Mucosa of descending colon (tissue), 3 donors: ENCODE results near the gene ROBO2. TPM values are rescaled to one million over a fixed set of nuclear protein-coding genes. Genes with fewer than 3 reads are reported as not detected.

Experiments used
- ATAC-seq: fragments of 200-7000 bp; cut with Tn5 transposase; one replicate; pipeline ENCODE4 v1.9.1; 2020; ENCODE audit warnings: mild to moderate bottlenecking, moderate library complexity
- DNase-seq, 3 donors: peaks; one replicate each; pipeline ENCODE4 v3.0.0-alpha.2; 2020
- H3K36me3 ChIP-seq: fragments of 200-600 bp; one replicate; pipeline ENCODE4 v1.8.0; 2021; ENCODE audit warnings: low read depth, mild to moderate bottlenecking
- H3K4me1 ChIP-seq: fragments of 200-600 bp; one replicate; pipeline ENCODE4 v1.8.0; 2021; ENCODE audit warnings: low read depth, mild to moderate bottlenecking
- H3K4me3 ChIP-seq: fragments of 200-600 bp; one replicate; pipeline ENCODE4 v1.8.0; 2021; ENCODE audit warnings: mild to moderate bottlenecking
- H3K9me3 ChIP-seq: fragments of 200-600 bp; one replicate; pipeline ENCODE4 v1.8.0; 2021; ENCODE audit warnings: mild to moderate bottlenecking
- CTCF ChIP-seq: fragments of 200-600 bp; IDR thresholded peaks from one replicate; pipeline ENCODE4 v1.8.0; 2022; ENCODE audit warnings: antibody characterized with exemption, mild to moderate bottlenecking
- intact Hi-C, 2 donors: fragments of 100-400 bp; cut with DNase I in 1 of 2; cut with micrococcal nuclease in 1 of 2; formaldehyde crosslinking; loops; one replicate each; pipeline versions ENCODE4 v1.11.0 to v1.11.1; 2022; cut with DNase I, micrococcal nuclease
- total RNA-seq, 3 donors: library from RNA; stranded (reverse); fragmentation: NEBNext Ultra II Directional in 2 of 3; extraction: Animal tissue kit (Norgen Biotek cat#: 25700) in 2 of 3; gene quantifications; one replicate each; pipeline versions ENCODE4 v1.2.1 to v1.2.4, GENCODE V29; 2021 to 2023
- donor health status: DM: no; HTN: no; CAD: no; lungs with moderate emphysema.
- donor health status: DM: no; HTN: no; CAD: no.
- donor health status: DM: no; HTN: yes; CAD: no.

ROBO2 gene
- total RNA-seq, 3 donors from 2014 or later, result 1.3 to 2.1 (median 1.4) TPM

- Histone ChIP-seq H3K36me3 (no peaks in the 10 kb centered on the region), H3K4me3 (no peak overlapping the region), H3K9me3 (no peaks in the 10 kb centered on the region), H3K4me1 (no peaks in the 10 kb centered on the region)
- no peak for TF ChIP-seq CTCF
- intact Hi-C loops, result no loop called here
- DNase-seq (no peak), ATAC-seq (no peak)
Measured at GRCh38 chr3:77321646-77322045, 281.7 kb downstream of the ROBO2 start.

GRCh38 chr3:77323626-77324025, 283.7 kb downstream of the ROBO2 start:
- ATAC-seq (no peak), DNase-seq (no peak)
- Histone ChIP-seq H3K36me3 (no peaks in the 10 kb centered on the region), H3K4me1 (no peaks in the 10 kb centered on the region), H3K4me3 (no peak overlapping the region), H3K9me3 (no peaks in the 10 kb centered on the region)
- intact Hi-C loops, result no loop called here
- no peak for TF ChIP-seq CTCF

GRCh38 chr3:77324105-77324504, 284.2 kb downstream of the ROBO2 start:
- H3K4me3 ChIP-seq, result no peak overlapping the region
- TF ChIP-seq CTCF, result no peak
- ATAC-seq (no peak), DNase-seq (no peak)
- H3K36me3 ChIP-seq, result no peaks in the 10 kb centered on the region
- intact Hi-C loops, result no loop called here
- no peaks in the 10 kb centered on the region for H3K9me3 ChIP-seq
- no peaks in the 10 kb centered on the region for H3K4me1 ChIP-seq

- ATAC-seq (no peak), DNase-seq (no peak)
- H3K36me3 ChIP-seq, result no peaks in the 10 kb centered on the region
- no peak overlapping the region for H3K4me3 ChIP-seq
- H3K9me3 ChIP-seq, result no peaks in the 10 kb centered on the region
- no peak for TF ChIP-seq CTCF
- intact Hi-C loops, result no loop called here
- no peaks in the 10 kb centered on the region for H3K4me1 ChIP-seq
Measured at GRCh38 chr3:77325280-77325679, 285.4 kb downstream of the ROBO2 start.

- TF ChIP-seq CTCF, result no peak
- H3K4me1 ChIP-seq, result no peaks in the 10 kb centered on the region
- H3K4me3 ChIP-seq, result no peak overlapping the region
- no peaks in the 10 kb centered on the region for H3K9me3 ChIP-seq
- intact Hi-C loops, result no loop called here
- no peak for DNase-seq
- ATAC-seq, result no peak
- H3K36me3 ChIP-seq, result no peaks in the 10 kb centered on the region
Measured at GRCh38 chr3:77325702-77326101, 285.8 kb downstream of the ROBO2 start.

GRCh38 chr3:77326586-77326985, 286.7 kb downstream of the ROBO2 start:
- Histone ChIP-seq H3K9me3 (no peaks in the 10 kb centered on the region), H3K36me3 (no peaks in the 10 kb centered on the region), H3K4me3 (no peak overlapping the region), H3K4me1 (no peaks in the 10 kb centered on the region)
- DNase-seq (no peak), ATAC-seq (no peak)
- no peak for TF ChIP-seq CTCF
- intact Hi-C loops, result no loop called here
